ENCODE data around the gene ABCA4. TPM values are rescaled to one million over a fixed set of nuclear protein-coding genes. Genes with fewer than 3 reads are reported as not detected.

The ABCA4 gene
- total and polyA plus RNA-seq, 2 of the 8 experiments (the other 6 are each of a cell fraction or from before 2014, with no cell fraction given) = 0.06 TPM; not detected in 1

- H3K36me3 ChIP-seq (ENCODE audit: control insufficient read depth in 2 of 4, insufficient read depth in 4 of 4, low read length in 3 of 4) = no peaks in the 10 kb centered on the region
- no peak overlapping the region for H3K56ac ChIP-seq (replicated peaks; ENCODE audit: insufficient read length, low read depth, low read length)
- FAIRE-seq (no peak), DNase-seq (ENCODE audit: low read depth in 1 of 2, low spot score in 2 of 2) (no peak)
- H3K4ac ChIP-seq (replicated peaks; ENCODE audit: insufficient read length, low read depth, low read length) = no peak overlapping the region
- no peaks in the 10 kb centered on the region for H3K79me1 ChIP-seq (ENCODE audit: low read depth, low read length)
- H4K8ac ChIP-seq (ENCODE audit: extremely low read depth, insufficient read depth, low read length) = no peak overlapping the region
- H2BK5ac ChIP-seq (ENCODE audit: low read depth, low read length) = no peak overlapping the region
- H3K79me2 ChIP-seq (ENCODE audit: control insufficient read depth in 1 of 2, insufficient read depth in 2 of 2, low read length in 2 of 2) = no peaks in the 10 kb centered on the region
- H2BK20ac ChIP-seq (ENCODE audit: low read length) = no peak overlapping the region
- no peak overlapping the region for H2AFZ ChIP-seq (ENCODE audit: low read length)
- 80% methylated on average over 3 of the region's 3 CpGs; no CpG with 5 or more reads in 1 of the 2 experiments for WGBS, 2 experiments (ENCODE audit: extremely low coverage in 1 of 2, insufficient coverage in 1 of 2, insufficient read length in 1 of 2, insufficient replicate concordance in 2 of 2, low coverage in 1 of 2, low lambda C conversion rate in 2 of 2, missing lambda C conversion rate in 1 of 2)
- no peak overlapping the region for H3K18ac ChIP-seq (ENCODE audit: extremely low read depth, low read length)
- ChIA-PET CTCF (ENCODE audit: partially characterized antibody) (interaction anchor here (1.6 to 2.8 kb wide), 5 partner anchors 9 to 268 kb away, joined by 5 to 22 read pairs (median 7); no protein-coding TSS in a partner anchor), POLR2A (ENCODE audit: partially characterized antibody) (no interaction called here)
- no peak overlapping the region for H2BK15ac ChIP-seq (ENCODE audit: low read length)
- peaks cover 0 to 9% of the 10 kb centered on the region in 2 experiments for H4K20me1 ChIP-seq (replicated peaks in 1 of 2; ENCODE audit: control insufficient read depth in 1 of 2, insufficient read depth in 2 of 2, low read length in 2 of 2)
- H3K23me2 ChIP-seq (ENCODE audit: low read depth, low read length) = no peaks in the 10 kb centered on the region
- TF ChIP-seq MAX (IDR thresholded peaks at IDR 0.05) (no peak), RNF2 (IDR thresholded peaks at IDR 0.05; ENCODE audit: borderline replicate concordance, low read depth, low read length, missing control alignments, poor library complexity, severe bottlenecking) (no peak), USF2 (IDR thresholded peaks at IDR 0.05; ENCODE audit: low read length) (no peak), JUND (IDR thresholded peaks at IDR 0.05; ENCODE audit: low read length) (no peak), NRF1 (IDR thresholded peaks at IDR 0.05; ENCODE audit: low read depth, low read length) (no peak), ASH2L (IDR thresholded peaks at IDR 0.05; ENCODE audit: low read length) (no peak), CBX5 (IDR thresholded peaks at IDR 0.05; ENCODE audit: low read depth, low read length) (no peak), HDAC6 (IDR thresholded peaks at IDR 0.05; ENCODE audit: low read depth, low read length) (no peak), FOSL1 (IDR thresholded peaks at IDR 0.05; ENCODE audit: insufficient read depth, low read depth, low read length) (no peak)
- peaks cover 35 to 63% (median 55%) of the 10 kb centered on the region in 4 experiments for H3K27me3 ChIP-seq (replicated peaks in 1 of 4; ENCODE audit: control insufficient read depth in 3 of 4, extremely low read depth in 1 of 4, insufficient read depth in 3 of 4, low read length in 3 of 4)
- no peak overlapping the region for H2BK120ac ChIP-seq (replicated peaks; ENCODE audit: low read depth, low read length)
- no peak overlapping the region for H4K91ac ChIP-seq (replicated peaks; ENCODE audit: insufficient read length, low read length)
- no peaks in the 10 kb centered on the region for H3K9me3 ChIP-seq (ENCODE audit: insufficient read depth in 2 of 2, low read depth in 1 of 2, low read length in 1 of 2)
- H3K4me3 ChIP-seq (ENCODE audit: extremely low read depth in 1 of 4, insufficient read depth in 2 of 4, low read depth in 3 of 4, low read length in 4 of 4) = no peak overlapping the region
- no peak overlapping the region for H3K14ac ChIP-seq (ENCODE audit: insufficient read length)
- no peak overlapping the region for H3K4me2 ChIP-seq (ENCODE audit: insufficient read depth in 1 of 2, low read depth in 2 of 2, low read length in 2 of 2)
- H4K5ac ChIP-seq (ENCODE audit: insufficient read length, low read depth, low read length) = no peak overlapping the region
- H2AK5ac ChIP-seq (ENCODE audit: low read depth, low read length) = no peak overlapping the region
- H3K9ac ChIP-seq (replicated peaks in 1 of 4; ENCODE audit: extremely low read depth in 1 of 4, low read depth in 3 of 4, low read length in 3 of 4) = no peak overlapping the region
- H3K23ac ChIP-seq (ENCODE audit: insufficient read length) = no peak overlapping the region
- no peak overlapping the region for H3K27ac ChIP-seq (ENCODE audit: low read depth, low read length)
- H2BK12ac ChIP-seq (ENCODE audit: low read depth, low read length) = no peak overlapping the region
- 0 out of 7 replicates have a peak, but pooled peaks cover 0 to 4% (median 0%) of the 10 kb centered on the region in 4 experiments for H3K4me1 ChIP-seq (replicated peaks in 1 of 4; ENCODE audit: control insufficient read depth in 3 of 4, insufficient read depth in 4 of 4, low read length in 3 of 4)
These were observed 53.8 kb downstream of the ABCA4 start for GRCh38 chr1:94067196-94067595.
